Left ventricle myocardium inferior (tissue), 1 donor: Measurements from ENCODE around the gene MYO5B. TPM values are rescaled to one million over a fixed set of nuclear protein-coding genes. Genes with fewer than 3 reads are reported as not detected.
"Not testable (repeated sequence)": the region's sequence is repeated elsewhere in the genome, so short reads cannot be mapped to it uniquely, and the experiment has no call there.

ENCODE experiments used
- DNase-seq: peaks from one replicate; pipeline ENCODE4 v3.0.0-alpha.2; 2020
- H3K27ac ChIP-seq: fragments of 200-600 bp; replicated peaks from 2 replicates; pipeline ENCODE4 v1.8.0; 2021
- H3K27me3 ChIP-seq: fragments of 200-600 bp; 2 replicates; pipeline ENCODE4 v1.8.0; 2021; ENCODE audit warnings: low read depth
- H3K36me3 ChIP-seq: fragments of 200-600 bp; 2 replicates; pipeline ENCODE4 v1.8.0; 2021
- H3K4me1 ChIP-seq: fragments of 200-600 bp; 2 replicates; pipeline ENCODE4 v1.8.0; 2021
- H3K4me3 ChIP-seq: fragments of 200-600 bp; 2 replicates; pipeline ENCODE4 v1.8.0; 2021; ENCODE audit warnings: mild to moderate bottlenecking, moderate library complexity
- H3K9me3 ChIP-seq: fragments of 200-600 bp; replicated peaks from 2 replicates; pipeline ENCODE4 v1.8.0; 2021
- intact Hi-C: fragments of 100-400 bp; cut with micrococcal nuclease; formaldehyde crosslinking; loops from one replicate; pipeline ENCODE4 v1.11.0; 2022
- total RNA-seq: library from RNA; stranded (reverse); fragmentation: NEBNext Ultra II Directional; extraction: Animal tissue kit (Norgen Biotek cat#: 25700); gene quantifications from one replicate; pipeline ENCODE4 v1.2.1, GENCODE V29; 2021
- TF ChIP-seq, protein P1 (sequence below): fragments of 200-600 bp; IDR thresholded peaks from 2 replicates; pipeline ENCODE4 v1.8.0; 2021; ENCODE audit warnings: antibody characterized with exemption, mild to moderate bottlenecking, borderline replicate concordance
- donor health status: DM: no; HTN: yes; CAD: no; lungs with severe emphysema.

Gene MYO5B
- total RNA-seq, 1 donor from 2014 or later, result 0.44 TPM

DNA sequence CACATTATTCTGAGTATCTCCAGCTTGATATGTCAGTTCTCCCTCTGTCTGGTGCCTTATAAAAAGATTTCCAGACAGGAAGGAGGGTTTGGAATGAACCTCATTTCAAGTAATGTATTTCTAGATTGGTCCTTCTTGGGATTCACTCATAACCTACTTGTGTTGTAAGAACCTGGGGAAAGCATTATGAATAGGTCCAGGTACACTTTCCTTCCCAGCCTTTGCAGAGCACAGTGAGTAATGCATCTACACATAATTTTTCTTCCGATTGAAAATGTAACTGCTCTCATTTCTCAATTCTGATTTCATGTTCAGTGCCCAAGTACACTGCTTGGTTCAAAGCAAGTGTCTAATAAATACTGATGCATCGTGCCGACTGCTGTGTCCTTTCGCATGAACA, 356.6 kb downstream of the MYO5B start:
- Histone ChIP-seq H3K36me3 (no peaks in the 10 kb centered on the region), H3K27me3 (no peaks in the 10 kb centered on the region), H3K27ac (no peak overlapping the region), H3K9me3 (no peaks in the 10 kb centered on the region), H3K4me1 (peaks cover 7% of the 10 kb centered on the region), H3K4me3 (no peak overlapping the region)
- TF ChIP-seq, protein P1, sequence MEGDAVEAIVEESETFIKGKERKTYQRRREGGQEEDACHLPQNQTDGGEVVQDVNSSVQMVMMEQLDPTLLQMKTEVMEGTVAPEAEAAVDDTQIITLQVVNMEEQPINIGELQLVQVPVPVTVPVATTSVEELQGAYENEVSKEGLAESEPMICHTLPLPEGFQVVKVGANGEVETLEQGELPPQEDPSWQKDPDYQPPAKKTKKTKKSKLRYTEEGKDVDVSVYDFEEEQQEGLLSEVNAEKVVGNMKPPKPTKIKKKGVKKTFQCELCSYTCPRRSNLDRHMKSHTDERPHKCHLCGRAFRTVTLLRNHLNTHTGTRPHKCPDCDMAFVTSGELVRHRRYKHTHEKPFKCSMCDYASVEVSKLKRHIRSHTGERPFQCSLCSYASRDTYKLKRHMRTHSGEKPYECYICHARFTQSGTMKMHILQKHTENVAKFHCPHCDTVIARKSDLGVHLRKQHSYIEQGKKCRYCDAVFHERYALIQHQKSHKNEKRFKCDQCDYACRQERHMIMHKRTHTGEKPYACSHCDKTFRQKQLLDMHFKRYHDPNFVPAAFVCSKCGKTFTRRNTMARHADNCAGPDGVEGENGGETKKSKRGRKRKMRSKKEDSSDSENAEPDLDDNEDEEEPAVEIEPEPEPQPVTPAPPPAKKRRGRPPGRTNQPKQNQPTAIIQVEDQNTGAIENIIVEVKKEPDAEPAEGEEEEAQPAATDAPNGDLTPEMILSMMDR, result no peak
- intact Hi-C loops, result no loop called here
- DNase-seq, result no peak

DNA sequence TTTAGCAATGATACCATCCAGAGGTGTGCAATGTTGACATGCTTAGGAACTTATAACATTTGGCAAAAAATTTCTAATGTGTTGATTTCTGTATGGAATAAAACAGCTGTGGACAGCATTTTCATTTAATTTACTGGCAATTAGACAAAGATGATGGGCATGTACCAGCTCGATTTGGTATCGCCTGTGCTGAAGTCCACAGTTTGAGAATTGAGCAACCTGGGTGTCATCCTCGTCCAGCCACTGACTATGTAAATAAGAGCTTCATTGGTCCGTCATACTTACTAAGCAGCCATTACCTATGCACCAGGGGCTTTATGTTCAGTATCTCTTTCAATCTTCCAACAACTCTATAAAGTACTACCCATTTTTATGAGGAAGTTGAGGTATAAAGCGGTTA, 357.1 kb downstream of the MYO5B start:
- TF ChIP-seq, protein P1, result no peak
- no peak for DNase-seq
- no peaks in the 10 kb centered on the region for H3K27me3 ChIP-seq
- H3K27ac ChIP-seq, result no peak overlapping the region
- intact Hi-C loops, result no loop called here
- no peaks in the 10 kb centered on the region for H3K36me3 ChIP-seq
- peaks cover 7% of the 10 kb centered on the region for H3K4me1 ChIP-seq
- H3K4me3 ChIP-seq, result no peak overlapping the region
- H3K9me3 ChIP-seq, result no peaks in the 10 kb centered on the region

DNA sequence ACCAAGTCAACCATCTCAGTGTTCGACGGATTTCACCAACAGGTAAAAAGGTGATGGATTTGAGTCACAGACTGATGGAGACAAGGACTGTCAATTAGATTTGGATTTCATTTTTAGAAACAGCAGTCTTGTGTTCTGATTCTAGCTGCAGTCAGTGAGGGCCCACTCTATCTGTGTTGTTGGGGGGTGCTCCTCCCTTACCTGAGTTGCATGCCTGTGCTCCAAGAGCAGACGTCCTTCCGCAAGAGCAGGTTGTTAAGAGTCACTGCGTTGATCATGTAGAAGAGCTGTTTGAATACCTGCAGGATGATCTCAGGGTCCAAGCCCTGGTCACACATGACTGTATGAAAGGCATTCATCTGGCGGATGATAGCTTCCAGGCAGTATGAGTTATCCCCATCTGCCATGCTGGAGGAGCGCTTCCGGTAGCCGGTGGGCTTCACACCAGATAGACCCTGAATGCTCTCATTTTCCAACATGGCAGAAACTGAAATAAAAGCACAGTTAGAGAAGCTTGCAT, 357.6 kb downstream of the MYO5B start:
- H3K36me3 ChIP-seq, H3K27ac ChIP-seq, DNase-seq, H3K4me3 ChIP-seq, intact Hi-C loops, H3K9me3 ChIP-seq, H3K27me3 ChIP-seq, H3K4me1 ChIP-seq: not testable (repeated sequence)

DNA sequence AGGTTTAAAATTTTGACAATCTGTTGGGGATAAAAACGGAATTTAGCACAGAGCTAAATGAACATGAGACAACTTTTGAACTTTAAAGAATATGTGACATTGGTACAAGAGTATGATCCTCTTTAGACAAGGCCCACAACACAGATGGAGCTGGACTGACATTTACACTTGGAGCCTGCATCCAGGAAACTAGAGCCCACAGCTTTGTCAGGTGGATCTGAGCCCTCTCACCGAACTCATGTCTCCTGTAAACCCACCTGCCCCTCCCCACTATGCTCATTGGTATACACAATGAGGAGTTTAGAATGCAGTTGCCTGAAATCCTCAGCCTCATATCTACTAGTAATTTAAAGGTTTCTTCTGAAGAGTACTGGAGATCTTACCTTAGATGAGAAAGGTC, 359.5 kb downstream of the MYO5B start:
- Histone ChIP-seq H3K36me3 (no peaks in the 10 kb centered on the region), H3K27me3 (no peaks in the 10 kb centered on the region), H3K27ac (no peak overlapping the region), H3K4me3 (no peak overlapping the region), H3K4me1 (peaks cover 7% of the 10 kb centered on the region), H3K9me3 (peaks cover 11% of the 10 kb centered on the region)
- TF ChIP-seq, protein P1, result no peak
- no peak for DNase-seq
- intact Hi-C loops, result no loop called here

DNA sequence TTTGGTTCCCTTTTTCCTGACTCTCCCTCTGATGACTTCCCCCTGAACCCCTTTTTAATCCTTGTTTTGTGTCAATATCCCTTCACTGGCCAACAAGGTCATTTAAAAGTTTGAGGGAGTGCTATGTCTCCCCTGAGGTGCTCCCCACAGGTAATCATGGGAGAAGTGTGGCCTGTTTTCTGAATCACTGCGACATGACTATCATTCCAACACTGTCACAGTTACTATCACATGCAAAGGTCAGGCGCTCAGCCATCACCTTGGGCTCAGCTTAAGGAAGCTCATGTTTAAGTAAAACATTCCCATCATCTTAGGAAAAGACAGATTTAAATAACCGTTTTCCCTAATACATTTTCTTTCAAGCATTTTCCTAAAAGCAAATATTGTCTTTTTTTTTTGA, 360.7 kb downstream of the MYO5B start:
- H3K4me1 ChIP-seq, result peaks cover 7% of the 10 kb centered on the region
- H3K4me3 ChIP-seq, result no peak overlapping the region
- H3K36me3 ChIP-seq, result no peaks in the 10 kb centered on the region
- DNase-seq, result no peak
- no peak overlapping the region for H3K27ac ChIP-seq
- TF ChIP-seq, protein P1, result no peak
- peaks cover 21% of the 10 kb centered on the region for H3K9me3 ChIP-seq
- intact Hi-C loops, result no loop called here
- H3K27me3 ChIP-seq, result no peaks in the 10 kb centered on the region

DNA sequence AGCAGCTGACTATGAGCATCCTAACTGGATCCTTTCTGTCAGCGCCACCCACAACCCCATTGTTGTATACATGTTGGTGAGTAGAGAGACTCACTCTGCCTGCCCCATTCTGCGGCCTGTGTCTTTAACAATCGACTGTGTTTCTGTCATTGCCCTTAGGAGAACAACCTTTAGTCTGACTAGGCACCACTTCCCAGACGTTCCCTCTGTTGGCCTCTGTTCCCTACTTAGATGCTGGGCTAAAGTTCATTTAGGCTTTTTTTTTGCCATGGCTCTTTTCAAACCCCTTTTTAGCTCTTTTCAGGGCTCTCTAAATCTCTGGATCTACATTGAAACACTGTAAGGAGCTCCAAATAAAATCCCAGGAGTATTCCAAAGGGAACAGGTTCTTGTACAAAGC, 361.1 kb downstream of the MYO5B start:
- H3K4me3 ChIP-seq, result no peak overlapping the region
- no peak overlapping the region for H3K27ac ChIP-seq
- no peak for DNase-seq
- TF ChIP-seq, protein P1, result no peak
- H3K4me1 ChIP-seq, result peaks cover 7% of the 10 kb centered on the region
- H3K27me3 ChIP-seq, result no peaks in the 10 kb centered on the region
- H3K36me3 ChIP-seq, result no peaks in the 10 kb centered on the region
- intact Hi-C loops, result no loop called here
- H3K9me3 ChIP-seq, result peaks cover 25% of the 10 kb centered on the region
